Vagina (tissue), 2 donors: Measurements from ENCODE around the gene FGF11. TPM values are rescaled to one million over a fixed set of nuclear protein-coding genes. Genes with fewer than 3 reads are reported as not detected.
A peak's percentile ranks its signal among the peaks of the same experiment; 100 is the strongest.

Experiments used
- DNase-seq, 2 donors: peaks; one replicate each; pipeline ENCODE4 v3.0.0-alpha.2; 2017; ENCODE audit errors: extremely low spot score in 2 of 2
- H3K27ac ChIP-seq: fragments of 200-600 bp; sonication (generic); one replicate; pipeline ENCODE4 v1.5.1; 2019
- H3K27me3 ChIP-seq: fragments of 200-600 bp; sonication (generic); one replicate; pipeline ENCODE4 v1.5.1; 2019
- H3K36me3 ChIP-seq, 2 donors: fragments of 200-600 bp; sonication (generic); one replicate each; pipeline ENCODE4 v1.5.1; 2017 to 2019
- H3K4me1 ChIP-seq: fragments of 200-600 bp; sonication (generic); one replicate; pipeline ENCODE4 v1.5.1; 2019
- H3K4me3 ChIP-seq, 2 donors: fragments of 200-600 bp; sonication (generic); 1 replicate in 1 of 2; 2 replicates in 1 of 2; pipeline ENCODE4 v1.5.1; 2016 to 2019
- H3K9me3 ChIP-seq: fragments of 200-600 bp; sonication (generic); one replicate; pipeline ENCODE4 v1.5.1; 2019
- CTCF ChIP-seq, 3 experiments: fragments of 450-650 bp in 2 of 3; fragments of 200-600 bp in 1 of 3; sonication (generic) in 1 of 3; IDR thresholded peaks; one replicate each; pipeline ENCODE4 v1.5.1; 2017 to 2019; ENCODE audit warnings: antibody characterized with exemption in 3 of 3, mild to moderate bottlenecking in 2 of 3, moderate library complexity in 2 of 3
- POLR2A ChIP-seq, 2 donors: fragments of 450-650 bp; IDR thresholded peaks; one replicate each; pipeline ENCODE4 v1.6.1; 2017; ENCODE audit warnings: antibody characterized with exemption in 2 of 2, mild to moderate bottlenecking in 2 of 2, moderate library complexity in 2 of 2
- POLR2AphosphoS5 ChIP-seq, 2 donors: sonication (generic); formaldehyde crosslinking; IDR thresholded peaks; one replicate each; pipeline ENCODE4 v1.9.0; 2017; ENCODE audit warnings: antibody characterized with exemption in 2 of 2, mild to moderate bottlenecking in 2 of 2, low read depth in 1 of 2; ENCODE audit not compliant: insufficient read depth in 1 of 2
- intact Hi-C: fragments of 100-400 bp; cut with DNase I; formaldehyde crosslinking; loops from one replicate; pipeline ENCODE4 v1.15.1; 2023
- total RNA-seq: library from RNA; depleted of rRNA; stranded (reverse); fragments of >200 nt; gene quantifications from one replicate; pipeline ENCODE4 v1.2.3, GENCODE V29; 2016

Gene FGF11
- total RNA-seq, result 10.8 TPM

GRCh38 chr17:7439462-7440112 is at the start of gene FGF11:
Gene FGF11, plus strand, starts transcription at chr17:7439512. Its CDS starts 109 bp downstream, at chr17:7439621.
- intact Hi-C loops, result loop anchor here (2.0 to 5.0 kb wide), 3 partner anchors 45 to 118 kb away; partner anchors contain the start of genes KCTD11, POLR2A and TNFSF13
- Histone ChIP-seq H3K9me3 (no peaks in the 10 kb centered on the region), H3K27me3 (no peaks in the 10 kb centered on the region), H3K36me3 (no peaks in the 10 kb centered on the region), H3K4me1 (peaks cover 62% of the 10 kb centered on the region), H3K27ac (peak within 1 kb of the TSS; percentile 81), H3K4me3 (peak within 1 kb of the TSS; percentile 46 to 49)
- DNase-seq, result no peak
- no peak for TF ChIP-seq POLR2AphosphoS5 (IDR thresholded peaks at IDR 0.05; ENCODE audit: insufficient read depth in 1 of 2, low read depth in 1 of 2)
- TF ChIP-seq POLR2A (IDR thresholded peaks at IDR 0.05), result no peak
- TF ChIP-seq CTCF (IDR thresholded peaks at IDR 0.05), result no peak

GRCh38 chr17:7389924-7390910 is 49.1 kb upstream of the FGF11 start:
- Histone ChIP-seq H3K27me3 (no peaks in the 10 kb centered on the region), H3K36me3 (peaks cover 0 to 16% of the 10 kb centered on the region in 2 donors), H3K9me3 (no peaks in the 10 kb centered on the region), H3K4me1 (peaks cover 18% of the 10 kb centered on the region), H3K27ac (no peak overlapping the region), H3K4me3 (no peak overlapping the region)
- TF ChIP-seq POLR2A (IDR thresholded peaks at IDR 0.05) (no peak), CTCF (IDR thresholded peaks at IDR 0.05) (no peak), POLR2AphosphoS5 (IDR thresholded peaks at IDR 0.05; ENCODE audit: insufficient read depth in 1 of 2, low read depth in 1 of 2) (no peak)
- no peak for DNase-seq
- intact Hi-C loops, result loop anchor here (5.0 kb wide), 1 partner anchor 97 kb away; no protein-coding TSS in a partner anchor

- TF ChIP-seq POLR2A (IDR thresholded peaks at IDR 0.05) (no peak), CTCF (IDR thresholded peaks at IDR 0.05) (no peak), POLR2AphosphoS5 (IDR thresholded peaks at IDR 0.05; ENCODE audit: insufficient read depth in 1 of 2, low read depth in 1 of 2) (no peak)
- H3K4me1 ChIP-seq, result peaks cover 23% of the 10 kb centered on the region
- H3K27me3 ChIP-seq, result no peaks in the 10 kb centered on the region
- intact Hi-C loops, result loop anchor here (5.0 kb wide), 1 partner anchor 96 kb away; no protein-coding TSS in a partner anchor
- no peak overlapping the region for H3K27ac ChIP-seq
- no peak for DNase-seq
- no peak overlapping the region for H3K4me3 ChIP-seq
- peaks cover 0 to 16% of the 10 kb centered on the region in 2 donors for H3K36me3 ChIP-seq
- H3K9me3 ChIP-seq, result no peaks in the 10 kb centered on the region
Observed at GRCh38 chr17:7391307-7391706, 48.0 kb upstream of the FGF11 start.

GRCh38 chr17:7392696-7393612 is 46.4 kb upstream of the FGF11 start:
- H3K36me3 ChIP-seq, result peaks cover 0 to 16% of the 10 kb centered on the region in 2 donors
- intact Hi-C loops, result loop anchor here (5.0 kb wide), 1 partner anchor 94 kb away; no protein-coding TSS in a partner anchor
- peak overlapping the region; percentile 60 to 94 for H3K4me3 ChIP-seq
- no peak for DNase-seq
- H3K27ac ChIP-seq, result peak overlapping the region; percentile 86
- H3K9me3 ChIP-seq, result no peaks in the 10 kb centered on the region
- H3K4me1 ChIP-seq, result peaks cover 23% of the 10 kb centered on the region
- no peaks in the 10 kb centered on the region for H3K27me3 ChIP-seq
- no peak for TF ChIP-seq CTCF (IDR thresholded peaks at IDR 0.05)
